MCF 10A (cell line): Measurements from ENCODE around the gene SSBP2. TPM values are rescaled to one million over a fixed set of nuclear protein-coding genes. Genes with fewer than 3 reads are reported as not detected.
"Not testable (repeated sequence)": the region's sequence is repeated elsewhere in the genome, so short reads cannot be mapped to it uniquely, and the experiment has no call there.

Experiments
- BruUV-seq: library from RNA; stranded (reverse); fragments of 400-500 nt; replicated peaks from 2 replicates; lab custom pipeline; 2021; lab: Mats Ljungman, UMichigan
- CTCF ChIA-PET: fragments of 300-600 bp; sonication (Branson Sonifier 250); formaldehyde crosslinking; extraction: SDS; loops from one replicate; lab custom pipeline; 2021; ENCODE audit warnings: antibody characterized with exemption, inconsistent platforms; lab: Yijun Ruan, JAX
- POLR2A ChIA-PET: fragments of 300-600, 350-650 bp; sonication (Branson Sonifier 250); formaldehyde crosslinking; extraction: SDS; loops from one replicate; lab custom pipeline; 2020; ENCODE audit warnings: antibody characterized with exemption, inconsistent platforms; lab: Yijun Ruan, JAX
- DNase-seq: peaks from one replicate; pipeline ENCODE4 v3.0.0-alpha.2; 2018; ENCODE audit not compliant: unreplicated experiment
- H3K27ac Mint-ChIP-seq: one replicate; pipeline ENCODE4 v1.8.0; 2022; ENCODE audit warnings: mild to moderate bottlenecking, low read depth, mixed read lengths; ENCODE audit not compliant: unreplicated experiment
- H3K27me3 Mint-ChIP-seq: one replicate; pipeline ENCODE4 v1.8.0; 2022; ENCODE audit warnings: mixed read lengths; ENCODE audit not compliant: insufficient read depth, unreplicated experiment
- H3K36me3 Mint-ChIP-seq: one replicate; pipeline ENCODE4 v1.8.0; 2022; ENCODE audit warnings: mild to moderate bottlenecking, moderate library complexity, mixed read lengths; ENCODE audit not compliant: insufficient read depth, unreplicated experiment
- H3K4me1 Mint-ChIP-seq: one replicate; pipeline ENCODE4 v1.8.0; 2022; ENCODE audit warnings: mixed read lengths; ENCODE audit not compliant: insufficient read depth, unreplicated experiment
- H3K4me3 Mint-ChIP-seq: one replicate; pipeline ENCODE4 v1.8.0; 2022; ENCODE audit warnings: mild to moderate bottlenecking, moderate library complexity, mixed read lengths; ENCODE audit not compliant: unreplicated experiment
- H3K9me3 Mint-ChIP-seq: one replicate; pipeline ENCODE4 v1.8.0; 2022; ENCODE audit warnings: mixed read lengths; ENCODE audit not compliant: unreplicated experiment
- CTCF ChIP-seq: fragments of 200-600 bp; IDR thresholded peaks from one replicate; pipeline ENCODE4 v1.8.0; 2022; ENCODE audit warnings: antibody characterized with exemption, mild to moderate bottlenecking; ENCODE audit not compliant: unreplicated experiment
- intact Hi-C: fragments of 100-400 bp; cut with micrococcal nuclease; formaldehyde crosslinking; loops from 2 replicates; pipeline ENCODE4 v1.14.1; 2022
- total RNA-seq: library from RNA; stranded (reverse); gene quantifications from 2 replicates; pipeline ENCODE4 v1.2.3, GENCODE V29; 2022

The SSBP2 gene
- total RNA-seq, 1 experiment from 2014 or later, result 52.7 TPM

DNA sequence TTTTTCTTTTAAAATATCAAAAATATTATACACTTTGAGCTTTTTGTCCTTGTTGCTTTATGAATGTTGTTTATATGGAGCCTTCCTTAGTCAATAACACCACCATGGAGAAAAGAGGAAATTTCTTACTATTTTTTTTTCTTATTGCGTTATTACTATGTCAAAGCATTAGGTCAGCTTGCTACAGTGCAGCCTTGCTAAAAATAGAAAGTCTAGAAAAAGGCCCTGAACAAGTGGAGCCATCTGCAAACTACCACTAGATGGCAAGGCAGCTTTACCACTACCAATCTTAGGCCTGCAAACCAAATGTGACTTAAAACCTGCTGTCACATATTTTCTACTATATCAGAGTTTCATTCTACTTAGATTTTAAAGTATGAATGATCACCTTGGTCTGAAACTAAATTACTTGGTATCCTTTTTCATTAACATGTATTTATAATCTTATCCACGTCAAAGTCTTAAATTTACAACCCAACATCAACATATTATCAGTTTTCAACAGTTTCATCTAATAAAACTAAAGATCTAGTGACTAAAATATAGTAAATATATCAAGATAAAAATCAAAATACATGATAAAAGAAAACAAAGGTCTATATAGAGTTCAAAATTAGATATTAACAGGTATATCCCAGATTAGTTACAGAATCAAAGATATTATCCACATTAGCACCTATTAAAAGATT, 243.9 kb downstream of the SSBP2 start:
- no peaks in the 10 kb centered on the region for H3K4me1 Mint-ChIP-seq
- no peak overlapping the region for H3K27ac Mint-ChIP-seq
- H3K36me3 Mint-ChIP-seq, result peaks cover 18% of the 10 kb centered on the region
- peaks cover 8% of the 10 kb centered on the region for H3K9me3 Mint-ChIP-seq
- intact Hi-C loops, result loop anchor here (1.0 to 5.0 kb wide), 6 partner anchors 244 to 718 kb away; partner anchors contain the start of gene SSBP2
- POLR2A ChIA-PET, result interaction anchor here (0.6 to 1.6 kb wide), 7 partner anchors 205 to 658 kb away, joined by 3 to 6 read pairs (median 3); partner anchors contain the start of gene SSBP2
- CTCF ChIA-PET, result interaction anchor here (0.6 to 2.1 kb wide), 16 partner anchors 10 to 751 kb away, joined by 3 to 18 read pairs (median 3); no protein-coding TSS in a partner anchor
- BruUV-seq, result no TSS peak
- no peaks in the 10 kb centered on the region for H3K27me3 Mint-ChIP-seq
- no peak overlapping the region for H3K4me3 Mint-ChIP-seq
- peak; percentile 73 for TF ChIP-seq CTCF
- peak; percentile 79 for DNase-seq

GRCh38 chr5:81506378-81506777, 244.5 kb downstream of the SSBP2 start:
- ChIA-PET CTCF (interaction anchor here (0.6 to 2.1 kb wide), 13 partner anchors 9 to 752 kb away, joined by 3 to 18 read pairs (median 4); no protein-coding TSS in a partner anchor), POLR2A (interaction anchor here (0.6 to 1.6 kb wide), 5 partner anchors 205 to 658 kb away, joined by 3 to 6 read pairs (median 5); partner anchors contain the start of gene SSBP2)
- Mint-ChIP-seq H3K4me3 (no peak overlapping the region), H3K4me1 (no peaks in the 10 kb centered on the region), H3K27ac (no peak overlapping the region), H3K27me3 (no peaks in the 10 kb centered on the region), H3K9me3 (peaks cover 9% of the 10 kb centered on the region), H3K36me3 (peaks cover 16% of the 10 kb centered on the region)
- DNase-seq, result no peak
- intact Hi-C loops, result loop anchor here (2.0 to 5.0 kb wide), 2 partner anchors 331 to 346 kb away; no protein-coding TSS in a partner anchor
- BruUV-seq, result no TSS peak
- no peak for TF ChIP-seq CTCF

GRCh38 chr5:81505672-81506071, 245.2 kb downstream of the SSBP2 start:
- Mint-ChIP-seq H3K36me3 (peaks cover 9% of the 10 kb centered on the region), H3K9me3 (peaks cover 9% of the 10 kb centered on the region), H3K27ac (no peak overlapping the region), H3K4me1 (no peaks in the 10 kb centered on the region), H3K27me3 (no peaks in the 10 kb centered on the region), H3K4me3 (no peak overlapping the region)
- intact Hi-C loops, result loop anchor here (2.0 to 5.0 kb wide), 2 partner anchors 332 to 347 kb away; no protein-coding TSS in a partner anchor
- TF ChIP-seq CTCF, result no peak
- DNase-seq, result no peak
- CTCF ChIA-PET, result interaction anchor here (0.7 to 2.1 kb wide), 7 partner anchors 241 to 720 kb away, joined by 3 to 18 read pairs (median 4); no protein-coding TSS in a partner anchor
- no TSS peak for BruUV-seq
- POLR2A ChIA-PET, result interaction anchor here (0.7 kb wide), 1 partner anchor 773 kb away, joined by 3 read pairs; the partner anchor contains the start of gene RPS23

DNA sequence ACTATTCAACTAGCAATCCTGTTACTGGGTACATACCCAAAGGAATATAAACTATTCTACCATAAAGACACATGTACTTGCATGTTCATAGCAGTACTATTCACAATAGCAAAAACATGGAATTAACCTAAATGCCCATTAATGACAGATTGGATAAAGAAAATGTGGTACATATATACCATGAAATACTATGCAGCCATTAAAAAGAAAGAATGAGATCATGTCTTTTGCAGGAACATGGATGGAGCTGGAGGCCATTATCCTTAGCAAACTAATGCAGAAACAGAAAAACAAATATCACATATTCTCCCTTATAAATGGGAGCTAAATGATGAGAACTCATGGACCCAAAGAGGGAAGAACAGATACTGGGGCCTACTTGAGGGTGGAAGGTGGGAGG, 247.3 kb downstream of the SSBP2 start:
- H3K36me3 Mint-ChIP-seq, result peaks cover 20% of the 10 kb centered on the region
- H3K4me3 Mint-ChIP-seq, DNase-seq, H3K27me3 Mint-ChIP-seq, H3K4me1 Mint-ChIP-seq, H3K9me3 Mint-ChIP-seq, POLR2A ChIA-PET, BruUV-seq, H3K27ac Mint-ChIP-seq, intact Hi-C loops: not testable (repeated sequence)
- CTCF ChIA-PET, result interaction anchor here (0.5 to 1.6 kb wide), 2 partner anchors 620 to 756 kb away, joined by 4 to 5 read pairs; no protein-coding TSS in a partner anchor
